MCF 10A (cell line): ENCODE data around the gene TRRAP. TPM values are rescaled to one million over a fixed set of nuclear protein-coding genes. Genes with fewer than 3 reads are reported as not detected.

Source experiments
- BruUV-seq: library from RNA; stranded (reverse); fragments of 400-500 nt; replicated peaks from 2 replicates; lab custom pipeline; 2021; lab: Mats Ljungman, UMichigan
- CTCF ChIA-PET: fragments of 300-600 bp; sonication (Branson Sonifier 250); formaldehyde crosslinking; extraction: SDS; loops from one replicate; lab custom pipeline; 2021; ENCODE audit warnings: antibody characterized with exemption, inconsistent platforms; lab: Yijun Ruan, JAX
- POLR2A ChIA-PET: fragments of 300-600, 350-650 bp; sonication (Branson Sonifier 250); formaldehyde crosslinking; extraction: SDS; loops from one replicate; lab custom pipeline; 2020; ENCODE audit warnings: antibody characterized with exemption, inconsistent platforms; lab: Yijun Ruan, JAX
- DNase-seq: peaks from one replicate; pipeline ENCODE4 v3.0.0-alpha.2; 2018; ENCODE audit not compliant: unreplicated experiment
- H3K27ac Mint-ChIP-seq: one replicate; pipeline ENCODE4 v1.8.0; 2022; ENCODE audit warnings: mild to moderate bottlenecking, low read depth, mixed read lengths; ENCODE audit not compliant: unreplicated experiment
- H3K27me3 Mint-ChIP-seq: one replicate; pipeline ENCODE4 v1.8.0; 2022; ENCODE audit warnings: mixed read lengths; ENCODE audit not compliant: insufficient read depth, unreplicated experiment
- H3K36me3 Mint-ChIP-seq: one replicate; pipeline ENCODE4 v1.8.0; 2022; ENCODE audit warnings: mild to moderate bottlenecking, moderate library complexity, mixed read lengths; ENCODE audit not compliant: insufficient read depth, unreplicated experiment
- H3K4me1 Mint-ChIP-seq: one replicate; pipeline ENCODE4 v1.8.0; 2022; ENCODE audit warnings: mixed read lengths; ENCODE audit not compliant: insufficient read depth, unreplicated experiment
- H3K4me3 Mint-ChIP-seq: one replicate; pipeline ENCODE4 v1.8.0; 2022; ENCODE audit warnings: mild to moderate bottlenecking, moderate library complexity, mixed read lengths; ENCODE audit not compliant: unreplicated experiment
- H3K9me3 Mint-ChIP-seq: one replicate; pipeline ENCODE4 v1.8.0; 2022; ENCODE audit warnings: mixed read lengths; ENCODE audit not compliant: unreplicated experiment
- intact Hi-C: fragments of 100-400 bp; cut with micrococcal nuclease; formaldehyde crosslinking; loops from 2 replicates; pipeline ENCODE4 v1.14.1; 2022
- total RNA-seq: library from RNA; stranded (reverse); gene quantifications from 2 replicates; pipeline ENCODE4 v1.2.3, GENCODE V29; 2022
- TF ChIP-seq, protein P1 (sequence below): fragments of 200-600 bp; IDR thresholded peaks from one replicate; pipeline ENCODE4 v1.8.0; 2022; ENCODE audit warnings: antibody characterized with exemption, mild to moderate bottlenecking; ENCODE audit not compliant: unreplicated experiment

TRRAP gene
- total RNA-seq, 1 experiment from 2014 or later, result 30.4 TPM

DNA sequence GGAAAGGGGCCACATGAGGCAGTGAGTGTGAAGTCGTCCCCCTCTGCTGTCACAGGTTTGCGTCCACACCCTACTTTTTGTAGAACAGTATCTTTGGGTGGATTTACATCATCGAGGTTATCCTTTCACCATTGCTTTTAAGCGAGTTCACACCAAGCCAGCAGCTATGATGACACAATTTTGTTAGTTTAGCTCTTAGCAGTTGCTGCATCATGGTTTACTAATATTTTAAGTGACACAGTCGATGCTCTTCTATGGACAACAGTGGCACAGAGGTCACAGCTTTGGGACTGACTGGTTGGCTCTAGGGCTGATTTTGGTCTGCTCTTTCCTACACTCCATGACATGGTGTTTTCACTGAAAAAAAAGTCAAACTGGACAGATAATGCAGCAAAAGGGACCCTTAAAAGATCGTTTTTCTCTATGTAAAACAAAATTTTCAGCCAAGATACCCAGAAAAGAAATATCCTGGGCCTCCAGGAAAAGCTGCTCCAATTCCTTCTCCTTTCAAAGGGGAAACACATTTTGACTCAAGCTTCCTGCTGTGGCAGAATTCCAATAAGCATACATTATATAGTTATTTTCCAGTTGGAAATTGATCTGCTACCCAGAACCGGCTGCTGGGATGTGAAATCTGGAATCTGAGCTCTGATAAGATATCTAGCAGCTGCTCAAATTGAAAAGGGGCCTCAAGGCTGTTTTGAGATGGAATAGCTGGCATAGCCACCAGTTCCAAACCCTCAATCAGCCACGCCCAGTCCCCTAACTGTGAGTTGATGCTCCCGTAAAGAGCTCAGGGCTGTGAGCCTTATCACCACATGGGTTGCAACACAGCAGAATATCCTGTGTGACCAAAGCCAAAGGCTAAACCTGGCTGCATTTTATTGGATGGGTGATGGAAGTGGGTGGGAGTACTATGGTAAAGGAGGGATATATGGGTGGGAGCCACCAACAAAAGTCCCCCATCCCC, 151.4 kb downstream of the TRRAP start:
- H3K4me1 Mint-ChIP-seq, result no peaks in the 10 kb centered on the region
- TF ChIP-seq, protein P1, sequence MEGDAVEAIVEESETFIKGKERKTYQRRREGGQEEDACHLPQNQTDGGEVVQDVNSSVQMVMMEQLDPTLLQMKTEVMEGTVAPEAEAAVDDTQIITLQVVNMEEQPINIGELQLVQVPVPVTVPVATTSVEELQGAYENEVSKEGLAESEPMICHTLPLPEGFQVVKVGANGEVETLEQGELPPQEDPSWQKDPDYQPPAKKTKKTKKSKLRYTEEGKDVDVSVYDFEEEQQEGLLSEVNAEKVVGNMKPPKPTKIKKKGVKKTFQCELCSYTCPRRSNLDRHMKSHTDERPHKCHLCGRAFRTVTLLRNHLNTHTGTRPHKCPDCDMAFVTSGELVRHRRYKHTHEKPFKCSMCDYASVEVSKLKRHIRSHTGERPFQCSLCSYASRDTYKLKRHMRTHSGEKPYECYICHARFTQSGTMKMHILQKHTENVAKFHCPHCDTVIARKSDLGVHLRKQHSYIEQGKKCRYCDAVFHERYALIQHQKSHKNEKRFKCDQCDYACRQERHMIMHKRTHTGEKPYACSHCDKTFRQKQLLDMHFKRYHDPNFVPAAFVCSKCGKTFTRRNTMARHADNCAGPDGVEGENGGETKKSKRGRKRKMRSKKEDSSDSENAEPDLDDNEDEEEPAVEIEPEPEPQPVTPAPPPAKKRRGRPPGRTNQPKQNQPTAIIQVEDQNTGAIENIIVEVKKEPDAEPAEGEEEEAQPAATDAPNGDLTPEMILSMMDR, result no peak
- CTCF ChIA-PET, result interaction anchor here (0.6 to 2.3 kb wide), 4 partner anchors 133 to 297 kb away, joined by 3 to 9 read pairs (median 4); no protein-coding TSS in a partner anchor
- intact Hi-C loops, result no loop called here
- BruUV-seq, result TSS peak; percentile 23
- peaks cover 74% of the 10 kb centered on the region for H3K36me3 Mint-ChIP-seq
- POLR2A ChIA-PET, result interaction anchor here (0.8 to 1.8 kb wide), 3 partner anchors 13 to 171 kb away, joined by 3 to 4 read pairs (median 4); no protein-coding TSS in a partner anchor
- peak; percentile 4 for DNase-seq
- H3K4me3 Mint-ChIP-seq, result no peak overlapping the region
- H3K27ac Mint-ChIP-seq, result no peak overlapping the region
- no peaks in the 10 kb centered on the region for H3K27me3 Mint-ChIP-seq
- no peaks in the 10 kb centered on the region for H3K9me3 Mint-ChIP-seq

DNA sequence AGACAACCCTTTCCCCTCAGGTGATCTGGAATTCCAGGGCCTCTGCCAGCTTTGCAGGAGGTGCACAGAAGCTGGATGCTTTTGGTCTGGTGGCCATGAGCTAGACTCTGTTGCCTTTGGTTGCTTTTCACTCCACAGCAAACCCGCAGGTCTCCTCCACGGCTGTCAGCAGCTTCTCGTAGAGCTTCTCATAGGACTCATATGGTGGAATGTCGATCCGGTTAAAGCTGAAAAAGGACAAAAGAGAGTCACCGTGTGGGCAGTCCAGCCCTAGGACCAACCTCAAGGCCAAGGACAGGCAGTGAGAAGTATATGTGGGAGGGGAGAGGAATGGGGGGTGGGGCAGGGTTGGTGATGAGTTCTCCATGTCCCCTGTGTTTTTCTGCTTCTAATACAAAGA, 152.1 kb downstream of the TRRAP start:
- TF ChIP-seq, protein P1, result no peak
- no peaks in the 10 kb centered on the region for H3K27me3 Mint-ChIP-seq
- CTCF ChIA-PET, result interaction anchor here (0.6 to 2.3 kb wide), 2 partner anchors 132 to 283 kb away, joined by 3 to 9 read pairs; no protein-coding TSS in a partner anchor
- no peak overlapping the region for H3K27ac Mint-ChIP-seq
- DNase-seq, result no peak
- H3K4me1 Mint-ChIP-seq, result no peaks in the 10 kb centered on the region
- no peaks in the 10 kb centered on the region for H3K9me3 Mint-ChIP-seq
- intact Hi-C loops, result no loop called here
- POLR2A ChIA-PET, result interaction anchor here (1.8 kb wide), 1 partner anchor 14 kb away, joined by 4 read pairs; no protein-coding TSS in a partner anchor
- peaks cover 76% of the 10 kb centered on the region for H3K36me3 Mint-ChIP-seq
- BruUV-seq, result no TSS peak
- H3K4me3 Mint-ChIP-seq, result no peak overlapping the region

DNA sequence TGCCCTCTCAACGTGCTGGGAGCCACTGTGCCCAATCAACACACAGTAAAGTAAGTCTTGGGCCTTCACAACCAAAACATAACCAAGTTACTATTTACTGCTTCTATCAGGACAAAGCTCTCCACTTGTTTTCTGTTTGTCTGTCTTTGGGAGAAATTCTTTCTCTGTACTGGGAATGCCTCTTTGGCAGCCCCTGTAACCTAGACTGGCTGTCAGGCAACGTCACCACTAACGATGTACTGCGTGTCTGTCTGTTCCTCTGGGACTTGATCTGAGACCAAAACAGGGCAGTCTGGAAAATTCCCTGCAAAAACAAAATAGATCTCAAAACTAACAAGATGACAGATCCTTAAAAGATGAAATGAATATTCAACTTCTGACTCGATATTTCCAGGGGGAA, 152.6 kb downstream of the TRRAP start:
- no TSS peak for BruUV-seq
- intact Hi-C loops, result no loop called here
- no peak overlapping the region for H3K4me3 Mint-ChIP-seq
- no peaks in the 10 kb centered on the region for H3K4me1 Mint-ChIP-seq
- no peaks in the 10 kb centered on the region for H3K27me3 Mint-ChIP-seq
- ChIA-PET CTCF (interaction anchor here (2.3 kb wide), 1 partner anchor 283 kb away, joined by 9 read pairs; no protein-coding TSS in a partner anchor), POLR2A (interaction anchor here (0.8 to 1.8 kb wide), 2 partner anchors 13 to 14 kb away, joined by 3 to 4 read pairs; no protein-coding TSS in a partner anchor)
- no peaks in the 10 kb centered on the region for H3K9me3 Mint-ChIP-seq
- H3K36me3 Mint-ChIP-seq, result peaks cover 77% of the 10 kb centered on the region
- H3K27ac Mint-ChIP-seq, result no peak overlapping the region
- TF ChIP-seq, protein P1, result no peak
- no peak for DNase-seq

DNA sequence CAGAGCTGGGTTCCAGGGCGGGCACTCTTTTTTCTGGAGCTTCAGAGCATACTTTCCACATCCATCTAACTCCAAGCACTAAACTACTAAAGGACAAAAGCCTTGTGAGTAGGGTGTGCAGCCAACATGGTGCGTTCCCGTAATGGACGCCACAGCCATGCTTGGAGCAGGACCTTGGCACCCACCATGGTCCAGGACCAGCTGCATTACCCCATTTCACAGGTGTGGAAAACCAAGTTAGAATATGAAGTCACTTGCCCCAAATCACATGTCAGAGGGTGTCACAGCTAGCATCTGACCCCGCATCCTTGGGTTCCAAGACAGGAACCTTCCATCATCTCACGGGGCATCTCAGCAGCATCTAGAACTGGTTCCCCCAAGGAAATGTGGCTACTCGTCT, 153.2 kb downstream of the TRRAP start:
- H3K4me3 Mint-ChIP-seq, result no peak overlapping the region
- POLR2A ChIA-PET, result interaction anchor here (0.8 to 1.8 kb wide), 2 partner anchors 13 kb away, joined by 3 to 4 read pairs; no protein-coding TSS in a partner anchor
- DNase-seq, result no peak
- BruUV-seq, result no TSS peak
- no peak overlapping the region for H3K27ac Mint-ChIP-seq
- H3K4me1 Mint-ChIP-seq, result no peaks in the 10 kb centered on the region
- CTCF ChIA-PET, result no interaction called here
- TF ChIP-seq, protein P1, result no peak
- H3K36me3 Mint-ChIP-seq, result peaks cover 78% of the 10 kb centered on the region
- intact Hi-C loops, result no loop called here
- H3K27me3 Mint-ChIP-seq, result no peaks in the 10 kb centered on the region
- no peaks in the 10 kb centered on the region for H3K9me3 Mint-ChIP-seq
